ENCODE results near the gene RGS6. TPM values are rescaled to one million over a fixed set of nuclear protein-coding genes. Genes with fewer than 3 reads are reported as not detected.

Gene RGS6
- total and polyA plus RNA-seq, 2 experiments from 2014 or later: not detected

DNA sequence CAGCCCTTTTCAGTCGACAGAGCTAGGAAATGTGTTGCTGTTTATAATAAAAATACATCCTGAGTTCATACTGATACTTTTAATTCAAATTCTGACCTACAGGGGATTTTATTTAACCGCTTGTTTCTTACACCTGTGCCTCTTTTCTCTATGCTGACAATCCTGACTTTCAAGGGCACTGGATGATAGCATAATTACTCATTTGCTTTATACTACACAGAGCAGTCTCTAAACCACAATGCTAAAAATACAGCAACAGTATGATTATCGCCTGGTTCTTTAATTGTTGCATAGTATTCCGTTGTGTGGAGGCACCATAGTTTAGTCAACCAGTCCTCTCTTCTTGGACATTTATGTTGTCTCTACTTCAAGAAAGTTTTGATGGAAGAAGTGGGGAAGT, 588.8 kb downstream of the RGS6 start:
- in situ Hi-C loops (cut with MboI): loop anchor here (10.0 kb wide), 1 partner anchor 374 kb away; the partner anchor contains the start of gene DPF3
- Histone ChIP-seq H3F3A (ENCODE audit: insufficient read depth) (peaks cover 30% of the 10 kb centered on the region), H3K9me3 (ENCODE audit: low read depth) (no peaks in the 10 kb centered on the region), H3K9ac (no peak overlapping the region), H3K36me3 (ENCODE audit: low read depth) (no peaks in the 10 kb centered on the region), H3K4me1 (ENCODE audit: insufficient read depth) (peaks cover 49% of the 10 kb centered on the region), H3K27me3 (replicated peaks; ENCODE audit: insufficient read depth) (no peaks in the 10 kb centered on the region), H3K27ac (no peak overlapping the region), H3K9me2 (ENCODE audit: insufficient read depth) (no peaks in the 10 kb centered on the region), H4K20me1 (ENCODE audit: insufficient read depth) (no peaks in the 10 kb centered on the region), H3K79me2 (ENCODE audit: insufficient read depth) (no peaks in the 10 kb centered on the region), H2AFZ (no peak overlapping the region), H3K4me3 (no peak overlapping the region), H3K4me2 (ENCODE audit: unreplicated experiment) (no peak overlapping the region)
- 57 to 59% methylated on average over 4 of the region's 4 CpGs for WGBS, 2 experiments (ENCODE audit: low coverage in 1 of 2, low lambda C conversion rate in 2 of 2, missing lambda C conversion rate in 2 of 2)
- no peak for DNase-seq
- no peak for TF ChIP-seq EZH2phosphoT487 (IDR thresholded peaks at IDR 0.05; ENCODE audit: insufficient read depth, low read depth)
- TF ChIP-seq EZH2 (IDR thresholded peaks at IDR 0.05; ENCODE audit: insufficient read depth, poor library complexity, severe bottlenecking): no peak

DNA sequence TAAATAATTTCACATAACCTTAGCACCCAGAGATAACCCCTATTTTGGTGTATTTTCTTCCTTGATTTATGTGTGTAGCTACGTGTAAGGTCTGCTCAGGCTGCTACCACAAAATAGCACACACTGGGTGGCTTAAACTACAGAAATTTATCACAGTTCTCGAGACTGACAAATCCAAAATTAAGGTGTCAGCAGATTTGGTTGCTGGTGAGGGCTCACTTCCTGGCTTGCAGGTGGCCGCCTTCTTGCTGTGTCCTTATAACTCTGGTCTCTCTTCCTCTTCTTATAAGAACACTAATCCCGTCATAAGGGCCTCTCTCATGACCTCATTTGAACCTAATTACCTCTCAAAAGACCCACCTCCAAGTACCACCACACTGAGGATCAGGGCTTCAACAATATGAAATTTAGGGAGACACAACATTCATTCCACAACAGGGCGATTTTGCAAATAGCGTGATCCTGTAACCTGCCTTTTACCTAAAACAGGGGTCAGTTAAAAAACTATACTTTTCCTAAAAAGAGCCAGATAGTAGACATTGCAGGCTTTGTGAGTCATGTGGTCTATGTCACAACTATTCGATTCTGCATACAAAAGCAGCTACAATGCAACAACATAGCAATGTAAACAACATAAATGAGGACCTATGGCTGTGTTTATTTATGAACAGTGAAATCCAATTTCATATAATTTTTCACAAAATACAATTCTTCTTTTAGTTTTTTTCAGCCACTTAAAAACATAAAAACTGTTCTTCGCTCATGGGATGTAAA, 589.9 kb downstream of the RGS6 start:
- no peak overlapping the region for H3K9ac ChIP-seq
- peaks cover 36% of the 10 kb centered on the region for H3F3A ChIP-seq (ENCODE audit: insufficient read depth)
- 78 to 80% methylated on average over 8 of the region's 8 CpGs for WGBS, 2 experiments (ENCODE audit: low coverage in 1 of 2, low lambda C conversion rate in 2 of 2, missing lambda C conversion rate in 2 of 2)
- H3K36me3 ChIP-seq (ENCODE audit: low read depth): no peaks in the 10 kb centered on the region
- no peak overlapping the region for H3K4me3 ChIP-seq
- no peak overlapping the region for H3K4me2 ChIP-seq (ENCODE audit: unreplicated experiment)
- no peaks in the 10 kb centered on the region for H3K79me2 ChIP-seq (ENCODE audit: insufficient read depth)
- H3K9me2 ChIP-seq (ENCODE audit: insufficient read depth): no peaks in the 10 kb centered on the region
- H2AFZ ChIP-seq: no peak overlapping the region
- H3K9me3 ChIP-seq (ENCODE audit: low read depth): no peaks in the 10 kb centered on the region
- no peak overlapping the region for H3K27ac ChIP-seq
- in situ Hi-C loops (cut with MboI): loop anchor here (10.0 kb wide), 1 partner anchor 373 kb away; the partner anchor contains the start of gene DPF3
- DNase-seq: peak; percentile 37
- H4K20me1 ChIP-seq (ENCODE audit: insufficient read depth): no peaks in the 10 kb centered on the region
- no peaks in the 10 kb centered on the region for H3K27me3 ChIP-seq (replicated peaks; ENCODE audit: insufficient read depth)
- TF ChIP-seq EZH2 (IDR thresholded peaks at IDR 0.05; ENCODE audit: insufficient read depth, poor library complexity, severe bottlenecking) (no peak), EZH2phosphoT487 (IDR thresholded peaks at IDR 0.05; ENCODE audit: insufficient read depth, low read depth) (no peak)
- peaks cover 60% of the 10 kb centered on the region for H3K4me1 ChIP-seq (ENCODE audit: insufficient read depth)

DNA sequence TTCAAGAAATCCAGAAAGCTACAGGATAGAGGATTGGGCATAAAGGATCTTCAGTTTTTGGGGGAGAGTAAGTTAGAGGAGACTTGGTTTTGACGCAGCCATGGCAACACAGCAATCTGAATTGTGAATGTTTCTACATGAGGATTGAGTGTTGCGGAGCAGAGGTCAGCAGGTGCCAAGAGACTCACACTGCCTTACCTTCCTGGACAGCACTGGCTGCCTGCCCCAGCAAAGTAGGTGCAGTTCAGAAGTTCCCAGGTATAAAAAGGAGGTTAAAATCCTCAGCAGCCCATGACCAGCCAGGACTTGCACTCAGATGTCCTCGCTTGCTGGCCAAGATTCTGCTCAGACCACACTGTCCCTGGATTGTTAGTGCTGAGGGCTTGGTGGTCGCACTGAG, 590.6 kb downstream of the RGS6 start:
- no peak overlapping the region for H3K4me3 ChIP-seq
- H3K36me3 ChIP-seq (ENCODE audit: low read depth): no peaks in the 10 kb centered on the region
- DNase-seq: no peak
- no peaks in the 10 kb centered on the region for H3K9me3 ChIP-seq (ENCODE audit: low read depth)
- H3F3A ChIP-seq (ENCODE audit: insufficient read depth): peaks cover 38% of the 10 kb centered on the region
- TF ChIP-seq EZH2 (IDR thresholded peaks at IDR 0.05; ENCODE audit: insufficient read depth, poor library complexity, severe bottlenecking) (no peak), EZH2phosphoT487 (IDR thresholded peaks at IDR 0.05; ENCODE audit: insufficient read depth, low read depth) (no peak)
- no peak overlapping the region for H2AFZ ChIP-seq
- no peak overlapping the region for H3K27ac ChIP-seq
- 91 to 92% methylated on average over 4 of the region's 4 CpGs for WGBS, 2 experiments (ENCODE audit: low coverage in 1 of 2, low lambda C conversion rate in 2 of 2, missing lambda C conversion rate in 2 of 2)
- H3K4me2 ChIP-seq (ENCODE audit: unreplicated experiment): no peak overlapping the region
- in situ Hi-C loops (cut with MboI): loop anchor here (10.0 kb wide), 1 partner anchor 372 kb away; the partner anchor contains the start of gene DPF3
- H3K9ac ChIP-seq: no peak overlapping the region
- no peaks in the 10 kb centered on the region for H4K20me1 ChIP-seq (ENCODE audit: insufficient read depth)
- H3K27me3 ChIP-seq (replicated peaks; ENCODE audit: insufficient read depth): no peaks in the 10 kb centered on the region
- no peaks in the 10 kb centered on the region for H3K9me2 ChIP-seq (ENCODE audit: insufficient read depth)
- H3K79me2 ChIP-seq (ENCODE audit: insufficient read depth): no peaks in the 10 kb centered on the region
- peaks cover 60% of the 10 kb centered on the region for H3K4me1 ChIP-seq (ENCODE audit: insufficient read depth)

DNA sequence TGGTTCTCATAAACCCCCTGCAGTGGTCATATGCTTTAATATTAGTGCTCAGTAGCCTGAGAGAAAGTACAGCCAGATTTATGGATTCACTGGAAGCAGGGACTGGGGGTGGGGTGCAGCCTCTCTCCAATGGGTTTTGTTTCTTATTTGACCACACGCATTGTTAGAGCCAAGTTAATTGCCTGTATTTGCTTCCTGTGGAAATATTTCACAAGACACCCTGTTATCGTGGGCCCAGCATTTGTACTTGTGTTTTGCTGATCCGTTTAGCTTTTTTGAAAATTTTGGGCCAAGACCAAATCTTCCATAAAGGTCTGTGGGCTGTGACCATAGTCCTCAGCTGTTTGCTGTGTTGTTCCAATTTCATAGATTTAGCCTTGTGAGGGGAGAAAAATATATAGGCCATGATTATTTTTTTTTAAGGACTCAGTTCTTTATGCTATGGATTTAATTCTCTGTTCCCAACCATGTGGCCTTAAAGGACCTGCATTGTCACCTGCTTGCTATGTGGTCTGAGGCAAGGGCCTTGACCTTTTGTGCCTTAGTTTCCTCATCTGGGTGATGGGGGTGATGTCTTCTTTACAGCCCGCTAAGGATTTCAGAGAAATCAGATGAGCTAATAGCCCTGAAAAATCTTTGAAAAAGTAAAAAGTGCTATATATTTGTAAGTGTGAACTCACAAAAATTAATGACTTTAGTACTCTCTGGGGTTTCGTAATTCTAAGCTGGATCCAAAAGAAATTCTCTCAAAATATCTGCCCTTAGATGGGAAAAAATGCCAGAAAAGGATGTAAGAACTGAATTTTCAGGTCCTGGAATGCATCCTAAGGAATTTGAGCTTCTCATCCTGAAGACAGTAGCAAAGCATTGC, 591.4 kb downstream of the RGS6 start:
- Histone ChIP-seq H3K4me1 (ENCODE audit: insufficient read depth) (peaks cover 59% of the 10 kb centered on the region), H3K27me3 (replicated peaks; ENCODE audit: insufficient read depth) (no peaks in the 10 kb centered on the region), H3K79me2 (ENCODE audit: insufficient read depth) (no peaks in the 10 kb centered on the region), H3K9ac (no peak overlapping the region), H3K27ac (peak overlapping the region; percentile 6; the same call in 1 of the 2 replicates), H2AFZ (0 out of 2 replicates have a peak overlapping the region, but pooled peaks have one; percentile 2), H3K9me2 (ENCODE audit: insufficient read depth) (no peaks in the 10 kb centered on the region), H3F3A (ENCODE audit: insufficient read depth) (peaks cover 38% of the 10 kb centered on the region), H3K36me3 (ENCODE audit: low read depth) (no peaks in the 10 kb centered on the region), H3K4me2 (ENCODE audit: unreplicated experiment) (no peak overlapping the region), H3K4me3 (no peak overlapping the region), H3K9me3 (ENCODE audit: low read depth) (no peaks in the 10 kb centered on the region), H4K20me1 (ENCODE audit: insufficient read depth) (no peaks in the 10 kb centered on the region)
- in situ Hi-C loops (cut with MboI): loop anchor here (10.0 kb wide), 1 partner anchor 371 kb away; the partner anchor contains the start of gene DPF3
- no peak for TF ChIP-seq EZH2phosphoT487 (IDR thresholded peaks at IDR 0.05; ENCODE audit: insufficient read depth, low read depth)
- no peak for TF ChIP-seq EZH2 (IDR thresholded peaks at IDR 0.05; ENCODE audit: insufficient read depth, poor library complexity, severe bottlenecking)
- DNase-seq: peak; percentile 46
- WGBS, 2 experiments (ENCODE audit: low coverage in 1 of 2, low lambda C conversion rate in 2 of 2, missing lambda C conversion rate in 2 of 2): 51 to 52% methylated on average over 5 of the region's 5 CpGs
